ENCODE measurements around the gene CAPN13. TPM values are rescaled to one million over a fixed set of nuclear protein-coding genes. Genes with fewer than 3 reads are reported as not detected.

The CAPN13 gene
- total and polyA plus RNA-seq, 3 donors from 2014 or later, result 0.57 to 2.7 (median 2.2) TPM

- intact Hi-C loops (cut with DNase I; ENCODE audit: low total_unique reads), result no loop called here
- 72 to 73% methylated on average over 3 of the region's 3 CpGs for WGBS, 2 donors
- no peaks in the 10 kb centered on the region for H3K27me3 ChIP-seq
Measured at GRCh38 chr2:30790879-30791278, 16.4 kb downstream of the CAPN13 start.

GRCh38 chr2:30789670-30790210 lies 17.5 kb downstream of the CAPN13 start:
- H3K4me3 ChIP-seq, result no peak overlapping the region
- no peak for DNase-seq
- no peak overlapping the region for H3K27ac ChIP-seq
- H3K27me3 ChIP-seq, result no peaks in the 10 kb centered on the region
- no peak for TF ChIP-seq CTCF (IDR thresholded peaks at IDR 0.05)
- no peak for TF ChIP-seq POLR2A (IDR thresholded peaks at IDR 0.05)
- no peaks in the 10 kb centered on the region for H3K4me1 ChIP-seq
- WGBS, 2 donors, result 77 to 79% methylated on average over 4 of the region's 4 CpGs
- no peaks in the 10 kb centered on the region for H3K9me3 ChIP-seq
- no peaks in the 10 kb centered on the region for H3K36me3 ChIP-seq (ENCODE audit: low read depth, missing control alignments)
- intact Hi-C loops (cut with DNase I; ENCODE audit: low total_unique reads), result no loop called here

More at GRCh38 chr2:30790879-30791278, 16.4 kb downstream of the CAPN13 start:
- H3K9me3 ChIP-seq, result no peaks in the 10 kb centered on the region
- no peak overlapping the region for H3K4me3 ChIP-seq
- no peaks in the 10 kb centered on the region for H3K4me1 ChIP-seq
- no peak overlapping the region for H3K27ac ChIP-seq
- DNase-seq, result no peak
- TF ChIP-seq POLR2A (IDR thresholded peaks at IDR 0.05) (no peak), CTCF (IDR thresholded peaks at IDR 0.05) (no peak)
- no peaks in the 10 kb centered on the region for H3K36me3 ChIP-seq (ENCODE audit: low read depth, missing control alignments)

- no peak for TF ChIP-seq CTCF (IDR thresholded peaks at IDR 0.05)
- TF ChIP-seq POLR2A (IDR thresholded peaks at IDR 0.05), result no peak
- 84 to 95% methylated on average over 7 to 11 of the region's 12 CpGs for WGBS, 2 donors
- no peak overlapping the region for H3K27ac ChIP-seq
- no peaks in the 10 kb centered on the region for H3K9me3 ChIP-seq
- intact Hi-C loops (cut with DNase I; ENCODE audit: low total_unique reads), result no loop called here
- no peaks in the 10 kb centered on the region for H3K36me3 ChIP-seq (ENCODE audit: low read depth, missing control alignments)
- H3K4me3 ChIP-seq, result no peak overlapping the region
- H3K4me1 ChIP-seq, result no peaks in the 10 kb centered on the region
- DNase-seq, result no peak
- H3K27me3 ChIP-seq, result no peaks in the 10 kb centered on the region
Measured at GRCh38 chr2:30786923-30787685, 20.1 kb downstream of the CAPN13 start.

GRCh38 chr2:30784682-30785081 lies 22.6 kb downstream of the CAPN13 start:
- TF ChIP-seq CTCF (IDR thresholded peaks at IDR 0.05) (no peak), POLR2A (IDR thresholded peaks at IDR 0.05) (no peak)
- H3K27ac ChIP-seq, result no peak overlapping the region
- intact Hi-C loops (cut with DNase I; ENCODE audit: low total_unique reads), result no loop called here
- no peaks in the 10 kb centered on the region for H3K27me3 ChIP-seq
- 87 to 89% methylated on average over 3 of the region's 3 CpGs for WGBS, 2 donors
- no peak for DNase-seq
- H3K4me1 ChIP-seq, result no peaks in the 10 kb centered on the region
- no peaks in the 10 kb centered on the region for H3K9me3 ChIP-seq
- no peaks in the 10 kb centered on the region for H3K36me3 ChIP-seq (ENCODE audit: low read depth, missing control alignments)
- no peak overlapping the region for H3K4me3 ChIP-seq

All from testis (tissue), 3 donors.